ENCODE measurements around the gene HSPA12A. TPM values are rescaled to one million over a fixed set of nuclear protein-coding genes. Genes with fewer than 3 reads are reported as not detected.

Gene HSPA12A
- total RNA-seq, 1 donor from 2014 or later = 7.9 TPM

DNA sequence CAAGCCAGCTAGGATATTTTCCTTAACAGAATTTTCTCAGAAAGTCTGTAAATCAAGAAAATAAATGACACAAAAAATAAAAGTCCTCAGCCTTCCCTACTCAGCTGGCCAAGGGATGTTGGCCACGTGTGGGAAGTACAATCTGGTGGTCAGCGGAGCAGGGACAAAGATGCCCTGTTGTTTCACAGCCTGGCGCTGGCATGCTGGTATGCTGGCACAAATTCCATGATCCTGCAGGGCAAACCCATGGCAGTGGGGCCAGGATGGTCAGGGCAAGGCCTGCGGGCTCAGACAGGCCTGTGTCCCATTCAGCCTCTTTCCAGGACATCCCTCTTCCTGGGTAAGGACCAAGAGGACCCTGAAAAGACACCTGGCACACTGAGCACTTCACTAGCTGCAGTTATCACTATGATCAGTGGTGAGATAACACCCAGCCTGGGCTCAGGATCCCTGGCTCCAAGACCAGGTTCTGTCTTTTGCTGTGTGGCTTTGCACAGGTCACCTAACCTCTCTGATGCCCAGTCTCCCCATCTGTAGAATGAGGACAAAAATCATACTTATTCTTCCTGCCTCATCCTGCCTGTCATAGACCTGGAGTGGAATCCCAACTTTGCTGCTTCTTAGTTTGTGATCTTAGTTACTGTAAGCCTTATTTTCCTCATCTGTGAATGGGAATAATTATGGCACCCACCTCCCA lies 10.8 kb upstream of the HSPA12A start:
- H3K27ac ChIP-seq (ENCODE audit: low read depth, low read length) = no peak overlapping the region
- H3K4me3 ChIP-seq (ENCODE audit: insufficient read depth, low read depth, low read length) = no peak overlapping the region

DNA sequence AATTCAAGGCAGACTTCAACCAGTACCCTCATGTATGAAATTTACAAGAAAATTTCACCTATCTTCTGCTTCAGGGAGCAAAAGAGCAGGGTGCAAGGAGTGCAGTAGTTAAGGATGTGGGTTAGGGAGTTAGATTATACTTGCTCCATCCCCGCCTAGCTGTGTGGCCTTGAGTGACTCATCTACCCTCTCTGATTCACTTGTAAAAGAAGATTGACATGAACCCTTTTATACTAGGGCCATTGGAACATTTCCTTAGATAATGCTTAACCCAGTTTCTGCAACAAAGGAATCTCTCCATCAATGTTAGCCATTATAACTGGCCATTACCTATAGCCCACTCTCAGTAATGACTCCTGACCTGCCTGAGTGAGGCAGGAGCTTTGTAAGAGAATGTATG lies 10.2 kb upstream of the HSPA12A start:
- peaks cover 13% of the 10 kb centered on the region for H3K4me1 Mint-ChIP-seq (ENCODE audit: low read depth, unreplicated experiment)
- H3K4me1 ChIP-seq (ENCODE audit: insufficient read depth, low read length) = peaks cover 4% of the 10 kb centered on the region
- H3K79me2 ChIP-seq (ENCODE audit: insufficient read depth, low read length) = no peaks in the 10 kb centered on the region
- no peak overlapping the region for H3K9ac ChIP-seq (ENCODE audit: low read length)
- no peaks in the 10 kb centered on the region for H3K36me3 ChIP-seq (ENCODE audit: insufficient read depth, low read length)
- H2AFZ ChIP-seq (ENCODE audit: low read depth, low read length) = no peak overlapping the region
- no peaks in the 10 kb centered on the region for H3K36me3 Mint-ChIP-seq (ENCODE audit: low read depth, unreplicated experiment)
- H3K4me3 ChIP-seq (ENCODE audit: insufficient read depth, low read depth, low read length) = no peak overlapping the region
- no peak overlapping the region for H3K4me3 Mint-ChIP-seq (ENCODE audit: unreplicated experiment)
- no peak overlapping the region for H3K27ac Mint-ChIP-seq (ENCODE audit: unreplicated experiment)
- no peak for DNase-seq (ENCODE audit: low read depth)
- peaks cover 11% of the 10 kb centered on the region for H3K27me3 Mint-ChIP-seq (ENCODE audit: low read depth, unreplicated experiment)
- H3K4me2 ChIP-seq (ENCODE audit: low read length) = no peak overlapping the region
- no peaks in the 10 kb centered on the region for H3K9me3 ChIP-seq (ENCODE audit: insufficient read depth, low read depth, low read length)
- no peaks in the 10 kb centered on the region for H3K27me3 ChIP-seq (ENCODE audit: insufficient read depth, low read length)
- no peak for FAIRE-seq
- no peak overlapping the region for H3K27ac ChIP-seq (ENCODE audit: low read depth, low read length)
- H3K9me3 Mint-ChIP-seq (ENCODE audit: unreplicated experiment) = no peaks in the 10 kb centered on the region
- no peak for TF ChIP-seq EZH2 (IDR thresholded peaks at IDR 0.05; ENCODE audit: insufficient read depth, low read length)
- TF ChIP-seq, protein P1, sequence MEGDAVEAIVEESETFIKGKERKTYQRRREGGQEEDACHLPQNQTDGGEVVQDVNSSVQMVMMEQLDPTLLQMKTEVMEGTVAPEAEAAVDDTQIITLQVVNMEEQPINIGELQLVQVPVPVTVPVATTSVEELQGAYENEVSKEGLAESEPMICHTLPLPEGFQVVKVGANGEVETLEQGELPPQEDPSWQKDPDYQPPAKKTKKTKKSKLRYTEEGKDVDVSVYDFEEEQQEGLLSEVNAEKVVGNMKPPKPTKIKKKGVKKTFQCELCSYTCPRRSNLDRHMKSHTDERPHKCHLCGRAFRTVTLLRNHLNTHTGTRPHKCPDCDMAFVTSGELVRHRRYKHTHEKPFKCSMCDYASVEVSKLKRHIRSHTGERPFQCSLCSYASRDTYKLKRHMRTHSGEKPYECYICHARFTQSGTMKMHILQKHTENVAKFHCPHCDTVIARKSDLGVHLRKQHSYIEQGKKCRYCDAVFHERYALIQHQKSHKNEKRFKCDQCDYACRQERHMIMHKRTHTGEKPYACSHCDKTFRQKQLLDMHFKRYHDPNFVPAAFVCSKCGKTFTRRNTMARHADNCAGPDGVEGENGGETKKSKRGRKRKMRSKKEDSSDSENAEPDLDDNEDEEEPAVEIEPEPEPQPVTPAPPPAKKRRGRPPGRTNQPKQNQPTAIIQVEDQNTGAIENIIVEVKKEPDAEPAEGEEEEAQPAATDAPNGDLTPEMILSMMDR (IDR thresholded peaks at IDR 0.05; ENCODE audit: insufficient read depth, low read depth, low read length) = no peak
- H4K20me1 ChIP-seq (ENCODE audit: insufficient read depth, low read length) = no peaks in the 10 kb centered on the region

More for the DNA sequence above, 10.8 kb upstream of the HSPA12A start:
- H3K9ac ChIP-seq (ENCODE audit: low read length) = no peak overlapping the region
- TF ChIP-seq, protein P1 (IDR thresholded peaks at IDR 0.05; ENCODE audit: insufficient read depth, low read depth, low read length) = no peak
- no peak for TF ChIP-seq EZH2 (IDR thresholded peaks at IDR 0.05; ENCODE audit: insufficient read depth, low read length)
- Mint-ChIP-seq H3K27ac (ENCODE audit: unreplicated experiment) (no peak overlapping the region), H3K4me1 (ENCODE audit: low read depth, unreplicated experiment) (peaks cover 11% of the 10 kb centered on the region), H3K36me3 (ENCODE audit: low read depth, unreplicated experiment) (no peaks in the 10 kb centered on the region), H3K9me3 (ENCODE audit: unreplicated experiment) (no peaks in the 10 kb centered on the region), H3K27me3 (ENCODE audit: low read depth, unreplicated experiment) (peaks cover 11% of the 10 kb centered on the region), H3K4me3 (ENCODE audit: unreplicated experiment) (no peak overlapping the region)
- no peak overlapping the region for H3K4me2 ChIP-seq (ENCODE audit: low read length)
- H3K79me2 ChIP-seq (ENCODE audit: insufficient read depth, low read length) = no peaks in the 10 kb centered on the region
- no peaks in the 10 kb centered on the region for H4K20me1 ChIP-seq (ENCODE audit: insufficient read depth, low read length)
- FAIRE-seq = no peak
- H3K36me3 ChIP-seq (ENCODE audit: insufficient read depth, low read length) = no peaks in the 10 kb centered on the region
- H2AFZ ChIP-seq (ENCODE audit: low read depth, low read length) = no peak overlapping the region
- no peaks in the 10 kb centered on the region for H3K27me3 ChIP-seq (ENCODE audit: insufficient read depth, low read length)
- no peak for DNase-seq (ENCODE audit: low read depth)
- H3K9me3 ChIP-seq (ENCODE audit: insufficient read depth, low read depth, low read length) = no peaks in the 10 kb centered on the region
- peaks cover 1% of the 10 kb centered on the region for H3K4me1 ChIP-seq (ENCODE audit: insufficient read depth, low read length)

DNA sequence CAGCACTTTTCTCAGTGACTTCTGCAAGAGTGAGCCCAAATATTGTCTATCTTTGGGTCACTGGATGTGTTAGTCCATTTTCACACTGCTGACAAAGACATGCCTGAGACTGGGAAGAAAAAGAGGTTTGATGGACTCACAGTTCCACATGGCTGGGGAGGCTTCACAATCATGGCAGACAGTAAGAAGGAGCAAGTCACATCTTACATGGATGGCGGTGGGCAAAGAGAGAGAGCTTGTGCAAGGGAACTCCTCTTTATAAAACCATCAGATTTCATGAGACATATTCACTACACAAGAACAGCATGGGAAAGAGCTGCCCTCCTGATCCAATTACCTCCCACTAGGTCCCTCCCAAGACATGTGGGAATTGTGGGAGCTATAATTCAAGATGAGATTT lies 6.1 kb upstream of the HSPA12A start:
- no peak for TF ChIP-seq EZH2 (IDR thresholded peaks at IDR 0.05; ENCODE audit: insufficient read depth, low read length)
- TF ChIP-seq, protein P1 (IDR thresholded peaks at IDR 0.05; ENCODE audit: insufficient read depth, low read depth, low read length) = no peak
- peaks cover 4% of the 10 kb centered on the region for H3K4me1 ChIP-seq (ENCODE audit: insufficient read depth, low read length)
- Mint-ChIP-seq H3K4me1 (ENCODE audit: low read depth, unreplicated experiment) (peaks cover 19% of the 10 kb centered on the region), H3K27me3 (ENCODE audit: low read depth, unreplicated experiment) (peaks cover 33% of the 10 kb centered on the region), H3K4me3 (ENCODE audit: unreplicated experiment) (no peak overlapping the region), H3K9me3 (ENCODE audit: unreplicated experiment) (no peaks in the 10 kb centered on the region), H3K36me3 (ENCODE audit: low read depth, unreplicated experiment) (no peaks in the 10 kb centered on the region), H3K27ac (ENCODE audit: unreplicated experiment) (no peak overlapping the region)
- H3K27ac ChIP-seq (ENCODE audit: low read depth, low read length) = no peak overlapping the region
- no peak overlapping the region for H3K4me2 ChIP-seq (ENCODE audit: low read length)
- H3K27me3 ChIP-seq (ENCODE audit: insufficient read depth, low read length) = no peaks in the 10 kb centered on the region
- H3K36me3 ChIP-seq (ENCODE audit: insufficient read depth, low read length) = no peaks in the 10 kb centered on the region
- DNase-seq (ENCODE audit: low read depth) (no peak), FAIRE-seq (no peak)
- H3K9ac ChIP-seq (ENCODE audit: low read length) = no peak overlapping the region
- no peaks in the 10 kb centered on the region for H4K20me1 ChIP-seq (ENCODE audit: insufficient read depth, low read length)
- H3K79me2 ChIP-seq (ENCODE audit: insufficient read depth, low read length) = no peaks in the 10 kb centered on the region
- H3K9me3 ChIP-seq (ENCODE audit: insufficient read depth, low read depth, low read length) = no peaks in the 10 kb centered on the region
- no peak overlapping the region for H3K4me3 ChIP-seq (ENCODE audit: insufficient read depth, low read depth, low read length)
- no peak overlapping the region for H2AFZ ChIP-seq (ENCODE audit: low read depth, low read length)
